IPS DF 4.7 (cell line): ENCODE results near the gene SAXO1.
"Not testable (repeated sequence)": the region's sequence is repeated elsewhere in the genome, so short reads cannot be mapped to it uniquely, and the experiment has no call there.

Experiments
- DNase-seq: peaks from one replicate; pipeline ENCODE4 v3.0.0-alpha.2; 2013; ENCODE audit warnings: low spot score; ENCODE audit errors: extremely low read depth

Gene SAXO1

DNA sequence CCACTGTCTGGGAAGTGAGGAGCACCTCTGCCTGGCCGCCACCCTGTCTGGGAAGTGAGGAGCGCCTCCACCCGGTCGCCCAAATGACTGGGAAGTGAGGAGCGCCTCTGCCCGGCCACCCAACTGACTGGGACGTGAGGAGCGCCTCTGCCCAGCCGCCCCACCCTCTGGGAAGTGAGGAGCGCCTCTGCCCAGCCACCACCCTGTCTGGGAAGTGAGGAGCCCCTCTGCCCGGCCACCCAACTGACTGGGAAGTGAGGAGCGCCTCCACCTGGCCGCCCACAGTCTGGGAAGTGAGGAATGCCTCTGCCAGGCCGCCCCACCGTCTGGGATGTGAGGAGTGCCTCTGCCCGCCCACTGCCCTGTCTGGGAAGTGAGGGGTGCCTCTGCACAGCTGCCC is 32.9 kb downstream of the SAXO1 start:
- DNase-seq, result no peak

- DNase-seq, result no peak
These were observed 33.7 kb downstream of the SAXO1 start for GRCh38 chr9:18999173-18999785.

GRCh38 chr9:18997151-18997550 is 35.9 kb downstream of the SAXO1 start:
- no peak for DNase-seq

- DNase-seq, result no peak
These were observed 36.8 kb downstream of the SAXO1 start for GRCh38 chr9:18996211-18996610.

- DNase-seq, result no peak
These were observed 38.6 kb downstream of the SAXO1 start for GRCh38 chr9:18994263-18994916.

- not testable (repeated sequence) for DNase-seq
These were observed 41.8 kb downstream of the SAXO1 start for GRCh38 chr9:18991197-18991596.

- no peak for DNase-seq
These were observed 42.5 kb downstream of the SAXO1 start for GRCh38 chr9:18990494-18990893.

- DNase-seq, result no peak
These were observed 43.1 kb downstream of the SAXO1 start for GRCh38 chr9:18989865-18990264.

DNA sequence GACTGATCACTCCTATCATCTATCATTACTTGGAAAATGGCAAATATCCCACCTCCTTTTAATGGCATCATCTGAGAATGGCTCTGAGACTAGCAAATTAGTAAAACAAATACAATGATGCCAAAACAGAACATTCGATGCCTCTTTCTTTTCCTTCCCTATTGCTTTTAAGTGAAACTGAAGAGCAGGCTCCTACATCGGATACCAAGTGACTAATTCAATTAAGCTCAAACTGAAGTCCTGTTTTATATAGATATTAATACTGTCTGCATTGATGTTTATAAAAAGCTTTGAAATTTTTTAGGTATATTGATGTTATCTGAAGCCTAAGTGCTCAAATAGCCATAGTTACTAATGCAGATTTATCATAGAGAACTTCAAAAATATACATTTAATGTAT is 43.9 kb downstream of the SAXO1 start:
- no peak for DNase-seq

DNA sequence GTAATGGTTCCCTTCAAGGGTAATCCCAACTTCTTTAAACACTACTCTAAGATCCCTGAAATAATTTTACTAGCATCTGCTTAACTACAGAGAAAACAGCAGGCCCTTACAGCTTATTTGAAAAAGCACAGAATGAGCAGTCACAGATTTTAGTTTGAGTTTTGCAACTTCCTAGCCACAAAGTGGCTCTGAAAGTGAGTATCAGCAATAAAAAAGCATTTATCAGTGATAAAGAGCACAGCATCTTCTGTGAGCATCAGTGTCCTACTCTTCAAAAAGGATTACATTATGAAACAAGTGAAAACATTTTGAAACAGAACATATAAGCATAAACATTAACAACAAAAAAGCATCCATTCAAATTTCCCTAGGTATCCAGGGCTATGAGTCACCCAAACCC is 45.0 kb downstream of the SAXO1 start:
- no peak for DNase-seq

DNA sequence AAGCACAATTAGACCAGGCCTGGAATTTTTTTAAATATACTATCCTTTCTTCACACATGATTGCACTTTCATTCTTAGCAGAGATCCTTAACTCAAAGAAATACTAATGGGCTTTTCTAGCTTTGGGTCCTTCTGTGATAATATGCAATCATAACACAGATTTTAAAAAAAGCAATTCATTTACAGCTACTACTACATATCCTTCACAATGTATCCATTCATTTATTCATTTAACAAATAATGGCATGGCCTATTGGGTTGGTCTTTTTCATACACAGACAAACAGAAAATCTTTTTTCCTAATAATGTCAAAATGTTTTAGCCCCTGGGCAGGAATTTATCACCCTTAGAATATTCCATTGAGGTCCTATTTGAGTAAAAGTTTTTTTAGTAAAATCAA is 47.0 kb downstream of the SAXO1 start:
- DNase-seq, result no peak

- DNase-seq, result no peak
These were observed 47.5 kb downstream of the SAXO1 start for GRCh38 chr9:18985464-18985951.

GRCh38 chr9:18982262-18982620 is 50.8 kb downstream of the SAXO1 start:
- DNase-seq, result no peak

- DNase-seq, result no peak
These were observed 51.3 kb downstream of the SAXO1 start for GRCh38 chr9:18981476-18982261.

- no peak for DNase-seq
These were observed 52.8 kb downstream of the SAXO1 start for GRCh38 chr9:18980189-18980588.

GRCh38 chr9:18979367-18979766 is 53.6 kb downstream of the SAXO1 start:
- no peak for DNase-seq

- no peak for DNase-seq
These were observed 54.8 kb downstream of the SAXO1 start for GRCh38 chr9:18978188-18978587.

DNA sequence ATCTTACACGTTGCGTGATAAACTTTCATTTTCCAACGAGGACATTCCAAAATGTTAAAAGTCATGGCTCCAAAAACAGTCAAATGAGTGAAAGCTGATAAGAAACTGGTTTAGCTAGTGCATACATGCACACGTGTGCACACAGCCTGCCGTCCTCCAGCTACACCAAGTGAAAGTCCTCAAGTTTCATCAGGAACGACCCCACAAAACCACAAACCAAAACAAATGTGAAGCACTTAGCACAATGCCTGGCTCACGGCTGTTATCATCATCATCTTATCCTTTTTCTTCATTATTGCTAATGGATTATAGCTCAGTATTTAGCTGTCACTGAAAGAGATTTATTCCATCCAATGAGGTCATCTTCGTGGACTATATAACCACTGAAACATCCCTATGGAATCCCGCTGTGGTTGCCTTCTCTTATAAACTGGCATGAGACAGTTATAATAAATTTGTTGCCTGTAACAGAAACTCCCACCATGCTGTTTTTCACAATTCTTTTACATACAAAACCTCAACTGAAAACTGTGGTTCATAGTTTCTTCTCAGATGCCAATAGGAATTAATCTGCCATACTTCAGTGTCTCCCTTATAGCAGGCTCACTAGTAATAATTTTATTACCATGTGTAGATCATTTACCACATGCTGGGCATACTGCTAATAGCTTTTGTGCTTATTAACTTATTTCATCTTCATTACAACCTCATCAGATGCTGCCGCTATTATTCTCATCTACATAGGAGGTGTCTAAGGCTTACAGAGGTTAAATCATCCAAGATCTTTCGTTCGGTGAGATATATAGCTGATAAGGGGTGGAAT is 56.1 kb downstream of the SAXO1 start:
- DNase-seq, result no peak

DNA sequence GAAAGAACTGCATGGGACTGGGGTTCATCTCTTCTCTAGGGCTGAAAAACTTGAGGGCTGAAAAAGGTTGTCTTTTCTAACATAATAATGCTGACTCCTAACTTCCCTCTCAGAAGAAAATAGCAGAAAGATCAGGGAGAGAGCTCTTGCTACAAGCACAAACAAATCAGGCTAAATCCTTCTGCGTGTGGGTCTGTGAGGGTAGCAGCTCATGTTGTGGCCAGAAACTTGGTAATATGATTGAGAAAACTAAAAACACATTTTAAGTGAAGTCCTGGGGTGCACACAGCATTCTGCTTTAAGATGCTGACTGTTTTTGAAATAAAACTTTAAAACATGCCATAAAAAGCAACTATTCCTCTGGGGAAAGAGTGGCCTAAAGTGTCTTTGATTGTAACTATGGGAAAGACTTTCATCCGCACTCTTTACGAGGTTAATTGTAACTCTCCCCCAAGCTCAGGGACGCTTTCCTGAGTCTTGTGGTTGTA is 56.7 kb downstream of the SAXO1 start:
- no peak for DNase-seq

DNA sequence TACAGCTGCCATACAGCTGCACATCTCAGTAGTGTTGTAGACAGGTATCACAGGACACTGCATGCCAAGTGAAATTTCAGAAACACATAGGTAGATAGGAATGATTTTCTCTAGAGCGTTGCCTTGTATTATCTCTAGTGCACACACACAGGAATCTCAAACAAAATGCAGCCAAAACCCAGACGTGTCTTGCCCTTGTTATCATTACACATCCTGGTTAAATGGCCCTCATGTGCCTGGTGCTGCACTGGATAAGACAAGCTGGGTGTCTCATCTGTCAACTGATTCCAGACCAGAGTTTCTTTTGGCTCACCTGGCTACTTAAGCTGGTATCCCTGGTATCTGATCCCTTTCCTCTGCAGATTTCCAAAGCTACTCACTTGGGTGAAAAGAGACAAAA is 59.7 kb downstream of the SAXO1 start:
- DNase-seq, result no peak

DNA sequence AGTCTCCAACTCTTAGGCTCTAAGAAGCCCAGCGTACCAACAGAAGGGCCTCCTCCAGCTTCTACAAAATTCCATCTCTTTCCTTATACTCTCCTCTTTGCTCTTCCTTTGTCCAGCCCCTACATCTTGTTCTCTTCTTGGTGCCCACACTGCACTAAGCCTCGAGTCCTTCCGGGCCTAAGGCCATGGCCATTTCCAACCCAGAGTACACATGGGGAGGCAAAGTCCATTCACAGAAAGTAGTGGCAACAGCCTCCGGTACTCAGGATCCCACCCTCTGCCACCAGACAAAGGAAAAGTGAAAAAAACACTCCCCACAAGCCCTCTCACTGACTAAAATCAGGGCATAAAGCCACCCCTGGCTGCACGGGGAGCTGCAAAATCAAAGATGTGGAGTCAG is 60.3 kb downstream of the SAXO1 start:
- no peak for DNase-seq

DNA sequence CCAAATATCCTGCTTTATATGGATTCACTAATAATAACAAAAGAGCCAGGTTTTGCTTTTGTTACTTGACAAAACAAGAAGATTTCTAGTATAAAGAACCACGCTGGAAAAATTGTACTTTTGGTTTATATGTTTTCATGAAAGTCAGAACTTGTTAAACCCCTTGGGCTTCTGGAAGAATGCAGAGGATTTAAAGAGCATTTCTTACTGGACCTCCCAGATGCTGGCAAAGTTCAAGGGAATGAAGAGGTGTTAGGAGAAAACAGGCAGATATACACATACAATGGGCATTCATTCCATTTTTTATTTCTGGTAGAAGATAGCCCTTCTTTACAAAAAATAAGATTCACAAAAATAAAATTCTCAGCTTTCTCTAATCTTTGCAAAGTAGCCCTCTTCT is 61.1 kb downstream of the SAXO1 start:
- DNase-seq, result no peak
